ENCODE measurements around the gene MAFG.

- no peak for TF ChIP-seq POLR2A (IDR thresholded peaks at IDR 0.05)
- TF ChIP-seq CTCF (IDR thresholded peaks at IDR 0.05) = no peak
- TF ChIP-seq POLR2AphosphoS5 (IDR thresholded peaks at IDR 0.05) = no peak
Measured at GRCh38 chr17:81905424-81905875, 22.1 kb downstream of the MAFG start.

Data from sigmoid colon (tissue), 4 donors.